Activated T-cell treated with anti-CD3 and anti-CD28 coated beads for 4 hours (primary cell): ENCODE results near the gene MS4A4A.

Source experiments
- DNase-seq: peaks from one replicate; pipeline ENCODE4 v3.0.0-alpha.2; 2020

The MS4A4A gene

DNA sequence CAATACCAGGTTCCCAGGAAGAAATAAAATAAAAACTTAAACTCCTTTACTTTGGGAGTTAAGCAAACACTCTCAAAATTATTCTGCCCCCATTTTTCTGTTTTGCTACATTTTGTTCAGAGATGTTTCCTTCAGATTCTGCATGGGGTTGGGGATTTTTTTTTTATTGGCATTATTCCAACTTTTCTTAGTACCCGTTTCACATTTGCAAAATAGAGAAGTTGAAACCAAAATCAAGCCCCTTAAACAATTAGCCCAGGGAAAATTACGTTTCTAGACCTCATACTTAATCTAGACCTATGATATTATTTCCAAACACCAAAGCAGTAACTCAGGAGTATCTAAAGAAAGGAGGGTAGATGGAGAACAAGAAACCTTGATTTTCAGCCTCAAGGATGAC is 77.3 kb downstream of the MS4A4A start:
- no peak for DNase-seq
